ENCODE measurements around the gene HELZ.
"Not testable (repeated sequence)": the region's sequence is repeated elsewhere in the genome, so short reads cannot be mapped to it uniquely, and the experiment has no call there.

The HELZ gene

GRCh38 chr17:67262435-67263117 is 17.6 kb upstream of the HELZ start:
- DNase-seq (ENCODE audit: low spot score): no peak

GRCh38 chr17:67260170-67260987 is 15.4 kb upstream of the HELZ start:
- no peak for DNase-seq (ENCODE audit: low spot score)

- DNase-seq (ENCODE audit: low spot score): no peak
Observed at GRCh38 chr17:67258821-67259468, 13.9 kb upstream of the HELZ start.

GRCh38 chr17:67256075-67256732 is 11.2 kb upstream of the HELZ start:
- DNase-seq (ENCODE audit: low spot score): no peak

- no peak for DNase-seq (ENCODE audit: low spot score)
Observed at GRCh38 chr17:67253384-67253783, 8.4 kb upstream of the HELZ start.

- not testable (repeated sequence) for DNase-seq (ENCODE audit: low spot score)
Observed at GRCh38 chr17:67251586-67251985, 6.6 kb upstream of the HELZ start.

GRCh38 chr17:67248291-67248690 is 3.3 kb upstream of the HELZ start:
- DNase-seq (ENCODE audit: low spot score): no peak

GRCh38 chr17:67247416-67247900 is 2.5 kb upstream of the HELZ start:
- DNase-seq (ENCODE audit: low spot score): no peak

- DNase-seq (ENCODE audit: low spot score): peak; percentile 90
Observed at GRCh38 chr17:67246653-67247415, 1.8 kb upstream of the HELZ start.

- DNase-seq (ENCODE audit: low spot score): no peak
Observed at GRCh38 chr17:67246403-67246652, 1.3 kb upstream of the HELZ start.

- DNase-seq (ENCODE audit: low spot score): peak; percentile 34
Observed at GRCh38 chr17:67245694-67246402, 852 bp upstream of the HELZ start.

GRCh38 chr17:67244431-67245072 is 444 bp downstream of the HELZ start:
- peak; percentile 5 for DNase-seq (ENCODE audit: low spot score)

GRCh38 chr17:67243284-67243683 is 1.7 kb downstream of the HELZ start:
- DNase-seq (ENCODE audit: low spot score): no peak

- no peak for DNase-seq (ENCODE audit: low spot score)
Observed at GRCh38 chr17:67241719-67242341, 3.2 kb downstream of the HELZ start.

GRCh38 chr17:67239597-67239996 is 5.4 kb downstream of the HELZ start:
- no peak for DNase-seq (ENCODE audit: low spot score)

- no peak for DNase-seq (ENCODE audit: low spot score)
Observed at GRCh38 chr17:67238991-67239390, 6.0 kb downstream of the HELZ start.

GRCh38 chr17:67232441-67232840 is 12.6 kb downstream of the HELZ start:
- DNase-seq (ENCODE audit: low spot score): no peak

- DNase-seq (ENCODE audit: low spot score): no peak
Observed at GRCh38 chr17:67229109-67229955, 15.7 kb downstream of the HELZ start.

GRCh38 chr17:67227488-67227887 is 17.5 kb downstream of the HELZ start:
- no peak for DNase-seq (ENCODE audit: low spot score)

Data from LoVo (cell line).